Activated naive CD4-positive, alpha-beta T cell treated with anti-CD3 and anti-CD28 coated beads, Interleukin-2, amount 50 U/mL, for 16 hours (primary cell): ENCODE data around the gene BAX.

ENCODE experiments used
- DNase-seq: peaks from one replicate; pipeline ENCODE4 v3.0.0-alpha.2; 2020

Gene BAX

DNA sequence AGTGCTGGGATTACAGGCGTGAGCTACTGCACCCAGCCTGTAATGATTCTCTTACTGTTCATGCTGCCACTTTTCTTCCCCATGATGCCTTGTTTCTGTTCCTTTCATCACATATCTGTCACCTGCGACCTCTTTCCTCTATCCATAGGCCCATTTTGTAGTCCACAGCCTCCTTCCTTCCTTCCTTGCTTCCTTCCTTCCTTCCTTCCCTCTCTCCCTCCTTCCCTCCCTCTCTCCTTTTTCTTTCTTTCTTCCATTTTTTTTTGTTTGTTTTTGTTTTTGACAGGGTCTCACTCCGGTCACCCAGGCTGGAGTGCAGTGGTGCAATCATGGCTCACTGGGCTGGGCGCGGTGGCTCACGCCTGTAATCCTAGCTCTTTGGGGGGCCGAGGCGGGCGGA lies 34.2 kb downstream of the BAX start:
- no peak for DNase-seq

DNA sequence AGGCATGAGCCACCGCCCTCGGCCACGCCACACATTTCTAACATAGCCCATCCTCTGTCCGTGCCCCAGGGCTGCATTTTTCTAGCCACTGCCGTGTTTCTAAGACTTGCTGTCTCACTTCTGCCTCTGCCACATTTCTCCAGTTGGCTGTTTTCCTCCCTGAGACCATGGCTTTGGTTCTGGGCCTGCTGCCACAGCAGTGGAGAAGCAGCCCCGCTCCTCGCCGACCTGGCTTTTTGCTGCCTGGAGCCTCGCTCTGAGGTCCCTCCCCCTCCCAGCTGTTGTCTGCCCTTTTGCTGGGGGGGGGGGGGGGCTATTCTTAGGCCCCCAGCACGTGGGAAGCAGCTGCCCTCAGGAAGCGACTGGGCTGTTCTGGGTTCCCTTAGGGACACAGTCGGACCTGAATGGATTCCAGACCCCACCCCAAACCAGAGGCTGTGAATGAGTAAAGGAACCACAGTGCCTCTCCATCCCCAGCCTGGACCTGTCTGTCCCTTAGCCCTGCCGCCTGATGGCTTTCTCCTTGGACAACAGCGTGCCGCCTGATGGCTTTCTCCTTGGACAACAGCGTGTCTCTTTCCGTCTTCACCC lies 35.1 kb downstream of the BAX start:
- no peak for DNase-seq

DNA sequence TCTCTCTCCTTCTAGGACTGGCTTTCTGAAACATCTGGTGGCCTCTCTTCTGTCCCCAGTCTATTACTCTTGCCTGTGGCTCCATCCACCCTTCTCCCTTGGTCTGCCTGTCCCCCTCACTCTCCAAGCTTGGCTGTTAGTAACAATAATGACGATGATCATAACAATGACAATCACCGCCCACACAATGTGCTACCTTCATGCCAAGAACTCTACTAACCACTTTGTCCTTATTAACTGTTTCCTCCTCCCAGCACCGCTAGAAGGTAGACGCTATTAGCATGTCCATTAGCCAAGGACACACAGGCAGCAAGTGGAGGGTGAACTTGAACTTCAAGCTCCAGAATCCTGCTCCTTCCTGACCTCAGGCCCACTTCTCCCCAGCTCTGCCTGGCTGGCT lies 35.7 kb downstream of the BAX start:
- DNase-seq, result no peak

DNA sequence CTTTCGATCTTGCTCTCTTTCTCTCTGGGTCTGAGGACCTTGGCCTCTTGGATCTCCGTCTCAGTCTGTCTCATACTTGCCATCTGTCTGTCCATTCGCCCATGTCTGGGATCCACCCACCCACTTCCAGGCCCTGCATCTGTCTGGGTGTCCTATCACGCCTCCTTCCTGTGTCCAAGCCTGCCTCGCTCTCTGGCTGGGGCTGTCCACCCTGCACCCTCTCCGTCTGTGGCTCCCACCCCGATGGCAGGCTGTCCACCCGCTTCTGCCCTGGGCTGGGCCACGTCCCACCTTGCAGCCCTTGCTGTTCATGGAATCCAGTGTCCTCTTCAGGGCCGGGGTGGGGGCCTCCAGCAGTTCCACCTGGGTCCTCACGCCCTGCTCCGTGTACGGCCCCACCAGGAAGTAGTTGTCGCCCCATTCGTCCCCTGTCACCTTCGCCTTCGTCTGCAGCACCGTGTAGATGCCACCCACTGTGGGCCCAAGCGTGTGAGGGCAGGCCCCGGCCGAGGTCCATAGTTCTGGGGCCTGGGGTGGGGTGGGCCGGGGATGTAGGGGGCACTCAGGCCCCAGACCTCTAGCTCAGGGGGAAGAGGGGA lies 36.4 kb downstream of the BAX start:
- DNase-seq, result no peak

DNA sequence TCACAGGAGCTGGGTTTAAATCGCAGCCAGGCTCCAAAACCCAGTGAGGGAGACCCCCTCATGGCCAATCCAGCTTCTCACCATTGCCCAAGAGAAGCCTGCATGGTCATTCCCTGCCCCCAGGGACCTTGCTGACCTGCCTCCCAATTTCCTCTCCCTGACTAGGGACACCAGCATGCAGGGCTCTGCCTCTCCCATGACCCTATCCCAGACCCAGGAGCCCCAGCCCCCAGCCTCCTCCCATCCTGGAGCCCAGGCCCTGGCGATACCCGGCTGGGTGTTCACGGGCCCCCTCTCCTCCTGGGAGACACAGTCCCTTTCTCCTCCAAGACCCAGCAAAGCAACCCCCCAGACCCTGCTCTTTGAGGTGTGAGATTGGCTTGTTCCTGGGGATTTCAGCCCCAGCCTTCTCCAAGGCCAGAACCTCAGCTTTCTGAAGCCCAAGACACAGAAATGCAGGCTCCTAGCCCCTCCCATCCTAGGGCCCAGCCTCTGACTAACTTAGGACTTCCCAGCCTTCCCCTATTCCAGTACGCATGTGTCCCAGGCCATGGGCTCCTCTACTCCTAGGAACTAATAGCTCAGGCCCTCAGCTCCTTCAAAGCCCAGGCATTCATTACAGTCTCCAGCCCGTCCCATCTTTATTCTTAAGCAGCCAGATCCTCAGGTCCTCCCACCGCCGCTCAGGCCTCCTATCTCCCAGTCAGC lies 37.4 kb downstream of the BAX start:
- no peak for DNase-seq

DNA sequence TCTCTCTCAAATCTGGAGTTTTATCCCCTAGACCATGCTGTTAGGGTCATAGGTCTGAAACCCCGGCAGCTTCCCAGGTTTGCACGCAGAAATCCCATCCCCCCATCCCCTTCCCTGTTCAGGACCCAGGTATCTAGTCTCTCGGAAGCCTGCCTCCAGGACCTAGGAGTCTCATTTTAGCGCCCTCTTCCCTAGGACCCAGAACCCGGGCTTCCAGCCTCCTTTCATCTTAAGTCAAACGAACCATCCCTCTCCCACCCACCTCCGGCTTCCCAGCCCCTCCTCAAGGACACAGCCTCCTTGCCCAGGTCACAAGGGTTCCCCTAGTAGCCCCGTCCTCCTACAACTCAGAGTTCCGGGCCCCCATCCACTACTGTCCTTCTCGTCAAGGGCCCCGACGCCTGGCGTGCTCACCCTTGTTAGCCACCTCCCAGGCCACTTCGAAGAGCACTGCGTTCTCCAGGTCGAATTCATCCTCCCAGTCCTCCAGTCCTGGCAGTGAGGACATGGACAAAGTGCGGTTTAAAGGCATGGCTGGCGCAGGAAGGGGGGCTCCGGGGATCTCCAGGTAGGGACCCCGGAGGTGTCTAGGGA lies 38.0 kb downstream of the BAX start:
- DNase-seq, result no peak

DNA sequence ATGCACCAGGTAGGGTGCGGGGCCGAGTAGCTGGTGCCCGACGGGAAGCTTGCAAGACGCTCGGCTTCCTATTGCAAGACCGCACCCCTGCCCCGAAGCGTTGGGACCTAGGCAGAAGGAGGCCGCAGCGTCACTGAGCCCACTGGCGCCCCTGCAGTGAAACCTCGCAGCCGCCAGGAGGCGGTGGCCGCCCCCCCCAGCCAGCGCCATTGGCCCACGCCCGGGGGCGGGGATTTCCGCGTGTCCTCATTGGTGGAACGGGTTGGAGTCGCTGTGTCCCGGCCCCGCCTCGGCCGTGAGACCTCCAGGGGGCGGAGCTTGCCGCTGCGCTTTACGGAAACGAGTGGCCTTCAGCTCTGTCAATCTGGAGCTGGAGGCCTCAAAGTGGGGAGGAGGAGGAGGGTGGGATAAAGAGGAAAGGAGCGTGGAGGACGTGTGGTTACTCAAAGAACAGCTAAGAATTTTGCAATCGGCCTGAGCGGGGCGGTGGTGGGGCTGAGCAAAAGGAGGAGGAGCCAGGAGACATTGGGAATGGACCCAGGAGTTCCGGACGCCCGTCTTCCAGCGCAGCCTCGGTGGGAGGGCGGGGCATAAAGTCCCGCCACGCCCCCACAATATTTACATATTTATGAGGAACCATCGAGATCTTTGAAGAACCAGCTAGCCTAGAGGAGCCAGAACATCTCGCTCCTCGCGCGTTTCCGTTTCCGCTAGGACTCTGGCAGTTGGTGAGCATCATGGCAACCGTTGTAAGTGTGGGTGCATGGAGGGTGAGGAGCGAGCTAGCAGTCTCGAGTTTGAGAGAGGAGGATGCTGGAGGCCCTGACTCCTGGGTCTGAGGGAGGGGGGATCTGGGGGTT lies 38.7 kb downstream of the BAX start, which contains the start of the genes GYS1 and RUVBL2:
Gene GYS1 (minus strand): TSS at position 135 of the 860 bp plus-strand sequence. CDS start 197 bp downstream, outside the sequence.
Gene RUVBL2 (plus strand): TSS at position 713 of the 860 bp plus-strand sequence. CDS start 25 bp downstream, at position 738.
- peak; percentile 100 for DNase-seq

DNA sequence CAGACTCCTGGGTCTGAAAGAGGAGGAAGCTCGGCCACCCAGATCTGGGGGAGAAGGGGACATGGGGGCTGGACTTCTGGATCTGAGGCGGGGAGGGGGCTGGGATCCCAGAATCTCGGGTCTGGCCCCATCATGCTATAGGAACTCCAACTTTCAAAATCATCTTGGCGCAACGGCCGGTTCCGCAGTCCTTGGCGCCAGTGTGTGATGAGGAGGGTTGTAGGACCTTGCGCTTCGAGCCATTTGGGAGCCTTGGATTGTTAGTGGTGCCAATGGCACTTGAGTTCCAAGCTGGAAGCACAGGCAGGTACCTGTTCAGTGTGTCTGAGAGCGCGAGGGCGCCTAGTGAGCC lies 39.3 kb downstream of the BAX start:
- no peak for DNase-seq

DNA sequence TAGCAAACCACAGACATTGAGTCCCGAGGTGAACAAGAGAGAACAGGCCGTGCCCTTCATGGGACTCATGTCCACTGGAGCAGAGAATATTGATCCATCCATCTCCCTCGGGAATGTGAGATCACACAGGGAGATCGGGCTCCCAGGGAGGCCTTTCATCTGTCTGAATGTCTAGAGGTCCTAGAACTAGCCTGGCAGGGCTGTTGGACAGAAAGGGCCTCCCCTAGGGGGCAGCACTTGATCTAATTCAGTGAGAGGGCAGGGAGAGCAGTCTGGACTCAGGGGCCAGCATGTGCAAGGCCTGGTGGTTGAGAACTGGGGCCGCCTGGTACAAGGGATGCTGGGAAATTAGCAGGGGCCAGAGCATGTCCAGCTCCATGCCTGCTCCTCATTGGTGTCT lies 43.3 kb downstream of the BAX start:
- DNase-seq, result peak; percentile 52

DNA sequence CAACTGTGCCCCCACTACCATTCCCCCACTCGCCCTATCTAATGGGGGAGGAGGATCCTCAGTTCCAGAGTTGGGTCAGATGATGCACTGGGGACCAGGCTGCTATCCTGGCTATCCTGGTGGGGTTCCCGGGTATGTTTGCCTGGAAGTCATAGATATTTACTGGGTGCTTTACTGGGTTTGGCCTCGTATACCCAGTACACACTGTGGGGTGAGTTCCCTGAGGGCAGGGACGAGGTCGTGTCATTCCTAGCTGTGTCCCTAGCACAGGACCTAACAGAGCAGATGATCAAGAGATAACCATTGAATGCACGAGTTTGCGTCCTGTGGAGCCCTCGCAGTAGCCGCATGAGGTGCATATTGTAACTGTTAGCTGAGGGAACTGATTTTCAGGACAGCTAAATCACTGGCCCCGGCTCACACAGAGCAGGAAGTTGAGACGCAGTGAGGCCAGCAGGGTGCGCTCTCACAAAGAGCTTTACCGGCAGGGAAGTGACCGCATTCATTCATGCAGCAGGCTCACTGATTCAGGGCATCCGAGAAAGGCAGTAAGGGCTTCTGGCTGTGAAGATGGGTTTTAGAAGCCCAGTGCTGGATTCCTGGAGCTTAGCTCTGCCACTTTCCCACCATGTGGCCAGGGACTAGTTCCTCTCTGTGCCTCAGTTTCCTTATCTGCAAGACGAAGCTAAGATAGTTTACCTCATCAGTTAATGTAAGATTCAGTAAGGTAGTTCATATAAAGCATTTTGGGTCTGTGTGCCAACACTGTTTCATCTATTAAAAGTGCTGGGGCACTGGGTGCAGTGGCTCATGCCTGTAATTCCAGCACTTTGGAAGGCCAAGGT lies 45.0 kb downstream of the BAX start:
- peak; percentile 68 for DNase-seq

DNA sequence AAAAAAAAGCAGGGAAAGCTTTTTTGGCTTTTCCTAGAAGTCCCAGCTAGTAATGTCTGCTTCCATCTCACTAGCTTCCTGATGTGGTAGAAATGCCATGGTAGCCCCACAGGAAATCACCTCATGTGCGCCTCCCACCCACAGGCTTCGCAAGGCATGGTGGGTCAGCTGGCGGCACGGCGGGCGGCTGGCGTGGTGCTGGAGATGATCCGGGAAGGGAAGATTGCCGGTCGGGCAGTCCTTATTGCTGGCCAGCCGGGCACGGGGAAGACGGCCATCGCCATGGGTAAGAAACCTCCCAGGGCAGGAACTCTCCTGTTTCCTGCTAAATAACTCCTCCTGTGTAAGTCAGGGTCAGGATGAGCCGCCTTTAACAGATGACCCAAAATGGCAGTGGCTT lies 49.5 kb downstream of the BAX start:
- no peak for DNase-seq

DNA sequence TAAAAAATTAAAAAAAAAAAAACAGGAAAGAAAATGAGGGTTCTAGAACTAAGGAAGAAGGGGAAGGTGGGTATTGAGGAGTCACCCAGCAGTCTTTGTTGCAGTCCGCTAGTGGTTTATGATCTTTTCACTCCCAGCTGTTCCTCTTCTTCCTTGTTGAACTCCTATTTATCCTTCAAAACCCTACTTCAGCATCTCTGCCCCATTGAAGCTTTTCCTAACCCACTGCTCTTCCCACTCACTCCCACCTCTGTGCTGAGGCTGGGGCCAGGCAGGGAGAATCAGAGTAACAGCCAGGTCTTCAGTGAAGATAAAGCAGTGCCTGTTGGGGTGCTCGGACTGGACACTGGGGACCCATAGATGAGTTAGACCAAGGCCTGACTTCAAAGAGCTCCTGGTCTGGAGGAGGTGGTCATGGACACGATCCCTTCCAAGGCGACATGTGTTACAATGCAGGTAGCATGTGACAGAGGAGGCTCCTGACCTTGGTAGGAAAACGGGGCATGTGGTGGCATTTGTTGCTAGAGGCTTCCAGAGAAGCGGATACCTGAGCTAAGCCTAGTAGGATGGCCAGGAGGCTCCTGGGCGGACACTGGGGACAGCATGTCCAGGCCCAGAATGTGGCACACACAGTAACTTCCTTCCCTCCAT lies 50.4 kb downstream of the BAX start:
- no peak for DNase-seq

DNA sequence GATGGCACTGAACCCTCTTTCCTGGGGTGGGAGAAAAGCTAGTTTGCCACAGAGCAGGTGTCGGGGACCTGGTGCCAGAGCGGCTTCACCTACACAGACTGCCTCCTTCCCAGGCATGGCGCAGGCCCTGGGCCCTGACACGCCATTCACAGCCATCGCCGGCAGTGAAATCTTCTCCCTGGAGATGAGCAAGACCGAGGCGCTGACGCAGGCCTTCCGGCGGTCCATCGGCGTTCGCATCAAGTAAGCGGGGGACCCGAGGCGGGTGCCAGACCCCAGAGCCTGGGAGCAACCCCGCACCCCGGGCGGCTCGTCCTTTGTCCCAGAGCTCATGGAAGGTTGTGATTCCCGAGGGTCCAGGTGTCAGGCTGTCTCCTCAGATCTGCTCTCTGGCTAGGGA lies 52.2 kb downstream of the BAX start:
- no peak for DNase-seq

DNA sequence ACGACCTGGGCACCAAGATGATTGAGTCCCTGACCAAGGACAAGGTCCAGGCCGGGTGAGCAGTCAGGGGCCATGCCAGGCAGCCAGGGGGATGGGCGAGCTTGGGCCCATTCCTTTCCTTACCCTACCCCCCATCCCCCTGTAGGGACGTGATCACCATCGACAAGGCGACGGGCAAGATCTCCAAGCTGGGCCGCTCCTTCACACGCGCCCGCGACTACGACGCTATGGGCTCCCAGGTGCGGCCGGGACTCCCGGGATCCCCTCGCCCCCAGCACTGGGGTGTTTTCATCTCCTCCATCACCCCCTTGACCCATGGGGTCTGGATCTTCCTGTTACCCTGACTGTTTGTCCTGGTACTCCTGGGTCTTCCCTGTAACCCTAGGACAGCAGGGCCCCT lies 55.2 kb downstream of the BAX start:
- DNase-seq, result no peak

DNA sequence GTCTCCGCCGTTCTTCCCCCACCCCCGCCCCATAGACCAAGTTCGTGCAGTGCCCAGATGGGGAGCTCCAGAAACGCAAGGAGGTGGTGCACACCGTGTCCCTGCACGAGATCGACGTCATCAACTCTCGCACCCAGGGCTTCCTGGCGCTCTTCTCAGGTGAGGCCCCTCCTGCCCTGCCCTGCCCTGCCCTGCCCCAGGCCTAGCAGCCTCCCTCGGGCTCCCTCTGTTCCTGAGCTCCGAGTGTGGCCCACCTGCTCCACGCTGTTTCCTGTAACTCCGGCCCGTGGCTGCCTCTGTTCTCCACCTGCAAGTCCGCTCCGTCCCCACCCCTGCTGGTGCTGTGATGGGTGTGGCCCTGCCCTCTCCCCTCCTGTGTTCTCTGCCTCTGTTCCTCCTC lies 55.8 kb downstream of the BAX start:
- DNase-seq, result no peak

DNA sequence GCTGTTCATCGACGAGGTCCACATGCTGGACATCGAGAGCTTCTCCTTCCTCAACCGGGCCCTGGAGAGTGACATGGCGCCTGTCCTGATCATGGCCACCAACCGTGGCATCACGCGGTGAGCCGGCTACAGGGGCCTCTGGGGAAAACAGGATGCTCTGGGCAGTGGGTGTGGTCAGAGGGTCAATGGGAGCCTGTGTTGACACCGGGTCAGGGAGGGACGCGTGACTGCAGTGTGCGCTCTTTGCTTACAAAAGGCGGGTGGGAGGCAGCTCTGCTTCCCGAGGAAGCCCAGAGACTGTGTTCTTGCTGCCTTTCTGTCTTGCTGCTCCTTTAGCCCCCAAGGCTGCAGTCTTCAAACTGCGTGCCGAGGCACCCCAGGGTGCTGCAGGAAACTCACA lies 56.5 kb downstream of the BAX start:
- no peak for DNase-seq
